HCT116 (cell line): ENCODE data around the gene CMTM2. TPM values are rescaled to one million over a fixed set of nuclear protein-coding genes. Genes with fewer than 3 reads are reported as not detected.

Experiments used
- ATAC-seq: fragments of 200-7000 bp; cut with Tn5 transposase; 2 replicates; pipeline ENCODE4 v1.9.1; 2020; ENCODE audit warnings: mild to moderate bottlenecking, moderate library complexity
- BruUV-seq: library from RNA; stranded (reverse); fragments of 400-500 nt; replicated peaks from 2 replicates; lab custom pipeline; 2021; lab: Mats Ljungman, UMichigan
- CTCF ChIA-PET: fragments of 300-600 bp; sonication (Branson Sonifier 250); formaldehyde crosslinking; loops from one replicate; lab custom pipeline; 2021; ENCODE audit warnings: antibody characterized with exemption; lab: Charles Lee
- POLR2A ChIA-PET: fragments of 300-600, 350-600 bp; sonication (Branson Sonifier 250); formaldehyde crosslinking; loops from one replicate; lab custom pipeline; 2021; ENCODE audit warnings: antibody characterized with exemption; lab: Charles Lee
- RAD21 ChIA-PET, 2 experiments: fragments of 300-600 bp; sonication (Branson Sonifier 250); formaldehyde crosslinking; loops; one replicate each; lab custom pipeline; 2023; ENCODE audit warnings: low total read pairs in 2 of 2; ENCODE audit not compliant: uncharacterized antibody in 2 of 2, unreplicated experiment in 2 of 2, low non-redundant PET in 1 of 2; lab: Charles Lee
- DNase-seq: peaks from one replicate; pipeline ENCODE4 v3.0.0-alpha.2; 2010; ENCODE audit warnings: low read depth, low spot score
- H2AFZ ChIP-seq: fragments of 200-600 bp; shearing (Covaris generic), sonication (generic); 2 replicates; pipeline ENCODE4 v1.6.1; 2017; ENCODE audit warnings: low read depth, mixed run types, mixed read lengths, antibody characterized with exemption, low read length; ENCODE audit not compliant: poor library complexity, severe bottlenecking
- H3K27ac ChIP-seq: 2 replicates; pipeline ENCODE4 v1.5.1; 2012; ENCODE audit warnings: low read depth, low read length
- H3K27me3 ChIP-seq: fragments of 200-600 bp; sonication (generic); 2 replicates; pipeline ENCODE4 v1.6.1; 2016; ENCODE audit warnings: mixed run types, low read length, mixed read lengths; ENCODE audit not compliant: insufficient read depth
- H3K36me3 ChIP-seq, 2 experiments: fragments of 200-500 bp in 1 of 2; fragments of 200-600 bp in 1 of 2; sonication (Bioruptor generic) in 1 of 2; sonication (generic) in 1 of 2; 2 replicates each; pipeline versions ENCODE4 v1.5.1 to v1.6.1; 2014 to 2016; ENCODE audit warnings: low read length in 2 of 2, inconsistent platforms in 1 of 2, mixed read lengths in 1 of 2, mixed run types in 1 of 2; ENCODE audit not compliant: insufficient read depth in 2 of 2, control insufficient read depth in 1 of 2
- H3K4me1 ChIP-seq, 2 experiments: fragments of 200-600 bp in 1 of 2; sonication (generic) in 1 of 2; 2 replicates each; pipeline versions ENCODE4 v1.5.1 to v1.6.1; 2012 to 2017; ENCODE audit warnings: low read length in 2 of 2, inconsistent platforms in 1 of 2, mild to moderate bottlenecking in 1 of 2, mixed read lengths in 1 of 2, mixed run types in 1 of 2, moderate library complexity in 1 of 2; ENCODE audit not compliant: insufficient read depth in 2 of 2, control insufficient read depth in 1 of 2
- H3K4me2 ChIP-seq: fragments of 200-600 bp; sonication (generic); 2 replicates; pipeline ENCODE4 v1.6.1; 2017; ENCODE audit warnings: mixed run types, low read length, mixed read lengths
- H3K4me3 ChIP-seq, 2 experiments: fragments of 200-600 bp in 1 of 2; sonication (generic) in 1 of 2; replicated peaks in 1 of 2; 2 replicates each; pipeline ENCODE4 v1.5.1; 2011 to 2016; ENCODE audit warnings: low read length in 2 of 2, control low read depth in 1 of 2, low read depth in 1 of 2, mild to moderate bottlenecking in 1 of 2, mixed read lengths in 1 of 2, mixed run types in 1 of 2
- H3K79me2 ChIP-seq: fragments of 200-600 bp; sonication (generic); 2 replicates; pipeline ENCODE4 v1.6.1; 2017; ENCODE audit warnings: mild to moderate bottlenecking, mixed run types, low read length, moderate library complexity, mixed read lengths; ENCODE audit not compliant: insufficient read depth
- H3K9ac ChIP-seq: fragments of 200-600 bp; sonication (generic); 2 replicates; pipeline ENCODE4 v1.6.1; 2016; ENCODE audit warnings: low read length, mixed read lengths
- H3K9me2 ChIP-seq: fragments of 200-600 bp; sonication (generic), shearing (Covaris generic); 2 replicates; pipeline ENCODE4 v1.6.1; 2017; ENCODE audit warnings: mixed run types, mild to moderate bottlenecking, moderate library complexity; ENCODE audit not compliant: insufficient read depth
- H3K9me3 ChIP-seq, 2 experiments: fragments of 200-500 bp in 1 of 2; fragments of 200-600 bp in 1 of 2; sonication (Bioruptor generic) in 1 of 2; sonication (generic) in 1 of 2; 2 replicates each; pipeline ENCODE4 v1.6.1; 2014 to 2017; ENCODE audit warnings: low read length in 2 of 2, mixed read lengths in 2 of 2, inconsistent platforms in 1 of 2, low read depth in 1 of 2, mild to moderate bottlenecking in 1 of 2, mixed run types in 1 of 2, moderate library complexity in 1 of 2; ENCODE audit not compliant: control insufficient read depth in 1 of 2, insufficient read depth in 1 of 2
- H4K20me1 ChIP-seq: fragments of 200-600 bp; sonication (generic), shearing (Covaris generic); 2 replicates; pipeline ENCODE4 v1.6.1; 2017; ENCODE audit warnings: mixed run types, mild to moderate bottlenecking, moderate library complexity; ENCODE audit not compliant: insufficient read depth
- CEBPB ChIP-seq: IDR thresholded peaks from 2 replicates; pipeline ENCODE4 v1.6.1; 2012; ENCODE audit warnings: low read depth
- CTCF ChIP-seq, 3 experiments: fragments of 200-600 bp in 1 of 3; sonication (generic) in 1 of 3; IDR thresholded peaks in 2 of 3; conservative IDR thresholded peaks in 1 of 3; 2 replicates each; pipeline ENCODE4 v1.5.1; 2012 to 2017; ENCODE audit warnings: low read depth in 2 of 3, low read length in 2 of 3, antibody characterized with exemption in 1 of 3, borderline replicate concordance in 1 of 3, control low read depth in 1 of 3, mild to moderate bottlenecking in 1 of 3, mixed read lengths in 1 of 3, mixed run types in 1 of 3, moderate library complexity in 1 of 3; ENCODE audit not compliant: insufficient read depth in 1 of 3
- ELF1 ChIP-seq: IDR thresholded peaks from 2 replicates; pipeline ENCODE4 v1.6.1; 2012; ENCODE audit warnings: low read depth, borderline replicate concordance
- EZH2 ChIP-seq: fragments of 200-600 bp; sonication (generic); IDR thresholded peaks from 2 replicates; pipeline ENCODE4 v1.6.1; 2017; ENCODE audit warnings: antibody characterized with exemption, mixed run types
- EZH2phosphoT487 ChIP-seq: fragments of 200-600 bp; IDR thresholded peaks from 2 replicates; pipeline ENCODE4 v1.6.1; 2018; ENCODE audit warnings: antibody characterized with exemption, borderline replicate concordance
- FOSL1 ChIP-seq: IDR thresholded peaks from 2 replicates; pipeline ENCODE4 v1.6.1; 2012; ENCODE audit warnings: low read depth
- POLR2A ChIP-seq: IDR thresholded peaks from 2 replicates; pipeline ENCODE4 v1.7.0; 2011; ENCODE audit warnings: borderline replicate concordance; ENCODE audit not compliant: insufficient read depth, insufficient read length; ENCODE audit errors: extremely low read depth
- SIN3A ChIP-seq: IDR thresholded peaks from 2 replicates; pipeline ENCODE4 v1.6.1; 2012; ENCODE audit warnings: low read depth
- TCF7L2 ChIP-seq: IDR thresholded peaks from 2 replicates; pipeline ENCODE4 v1.7.0; 2011; ENCODE audit warnings: borderline replicate concordance, inconsistent platforms; ENCODE audit not compliant: insufficient read depth, insufficient read length; ENCODE audit errors: extremely low read depth
- YY1 ChIP-seq: IDR thresholded peaks from 2 replicates; pipeline ENCODE4 v1.6.1; 2011; ENCODE audit warnings: low read length, low read depth, moderate library complexity, mild to moderate bottlenecking; ENCODE audit not compliant: insufficient replicate concordance; ENCODE audit errors: extremely low read depth
- ZNF274 ChIP-seq: fragments of 200-500 bp; sonication (Bioruptor generic); IDR thresholded peaks from 2 replicates; pipeline ENCODE4 v1.6.1; 2014; ENCODE audit warnings: mild to moderate bottlenecking, low read depth, low read length, inconsistent platforms
- intact Hi-C: fragments of 100-400 bp; cut with micrococcal nuclease; formaldehyde crosslinking; loops from 2 replicates; pipeline ENCODE4 v1.10.0; 2022
- total RNA-seq: library from RNA; stranded (reverse); gene quantifications from one replicate; pipeline ENCODE4 v1.2.1, GENCODE V29; 2021; ENCODE audit not compliant: unreplicated experiment

Gene CMTM2
- total RNA-seq, 1 experiment from 2014 or later = 0.42 TPM

GRCh38 chr16:66601471-66601870 is 22.2 kb downstream of the CMTM2 start:
- Histone ChIP-seq H3K9me2 (no peaks in the 10 kb centered on the region), H3K79me2 (peaks cover 8% of the 10 kb centered on the region; the same call in 1 of the 2 replicates), H3K36me3 (no peaks in the 10 kb centered on the region), H3K4me1 (peaks cover 15 to 20% of the 10 kb centered on the region in 2 experiments), H2AFZ (no peak overlapping the region), H3K27me3 (no peaks in the 10 kb centered on the region), H4K20me1 (no peaks in the 10 kb centered on the region), H3K9ac (no peak overlapping the region), H3K4me2 (no peak overlapping the region), H3K9me3 (no peaks in the 10 kb centered on the region), H3K4me3 (no peak overlapping the region), H3K27ac (no peak overlapping the region)
- intact Hi-C loops = no loop called here
- POLR2A ChIA-PET = interaction anchor here (0.6 kb wide), 1 partner anchor 9 kb away, joined by 3 read pairs; no protein-coding TSS in a partner anchor
- RAD21 ChIA-PET = no interaction called here
- BruUV-seq = no TSS peak
- TF ChIP-seq EZH2phosphoT487 = no peak
- no peak for DNase-seq
- CTCF ChIA-PET = no interaction called here
- ATAC-seq = no peak

GRCh38 chr16:66603537-66604375 is 24.5 kb downstream of the CMTM2 start:
- TF ChIP-seq TCF7L2 (peak; percentile 45), SIN3A (no peak), EZH2 (no peak), POLR2A (peak; percentile 55), CEBPB (no peak), CTCF (IDR thresholded peaks at IDR 0.05 in 2 of 3, conservative IDR thresholded peaks at IDR 0.05 in 1 of 3; ENCODE audit: borderline replicate concordance in 1 of 3, insufficient read depth in 1 of 3, low read depth in 2 of 3, low read length in 2 of 3) (no peak), ELF1 (no peak), ZNF274 (no peak), FOSL1 (no peak), YY1 (no peak)
- Histone ChIP-seq H3K4me2 (peak overlapping the region; percentile 89), H3K4me3 (peak overlapping the region; percentile 62 to 75), H3K9me3 (no peaks in the 10 kb centered on the region), H3K27me3 (no peaks in the 10 kb centered on the region), H2AFZ (no peak overlapping the region), H3K36me3 (no peaks in the 10 kb centered on the region; a peak in 1 of 4 replicates), H3K4me1 (peaks cover 17 to 31% of the 10 kb centered on the region in 2 experiments), H3K9ac (peak overlapping the region; percentile 39; the same call in 1 of the 2 replicates), H4K20me1 (0 out of 2 replicates have a peak, but pooled peaks cover 4% of the 10 kb centered on the region), H3K27ac (peak overlapping the region; percentile 14; the same call in 1 of the 2 replicates), H3K79me2 (peaks cover 8% of the 10 kb centered on the region; the same call in 1 of the 2 replicates), H3K9me2 (no peaks in the 10 kb centered on the region)
- intact Hi-C loops = no loop called here
- TSS peak; percentile 31 for BruUV-seq
- ChIA-PET RAD21 (no interaction called here), POLR2A (no interaction called here), CTCF (no interaction called here)
- DNase-seq (no peak), ATAC-seq (no peak)
